Measurements from ENCODE around the gene CCL17.
A peak's percentile ranks its signal among the peaks of the same experiment; 100 is the strongest.

CCL17 gene

DNA sequence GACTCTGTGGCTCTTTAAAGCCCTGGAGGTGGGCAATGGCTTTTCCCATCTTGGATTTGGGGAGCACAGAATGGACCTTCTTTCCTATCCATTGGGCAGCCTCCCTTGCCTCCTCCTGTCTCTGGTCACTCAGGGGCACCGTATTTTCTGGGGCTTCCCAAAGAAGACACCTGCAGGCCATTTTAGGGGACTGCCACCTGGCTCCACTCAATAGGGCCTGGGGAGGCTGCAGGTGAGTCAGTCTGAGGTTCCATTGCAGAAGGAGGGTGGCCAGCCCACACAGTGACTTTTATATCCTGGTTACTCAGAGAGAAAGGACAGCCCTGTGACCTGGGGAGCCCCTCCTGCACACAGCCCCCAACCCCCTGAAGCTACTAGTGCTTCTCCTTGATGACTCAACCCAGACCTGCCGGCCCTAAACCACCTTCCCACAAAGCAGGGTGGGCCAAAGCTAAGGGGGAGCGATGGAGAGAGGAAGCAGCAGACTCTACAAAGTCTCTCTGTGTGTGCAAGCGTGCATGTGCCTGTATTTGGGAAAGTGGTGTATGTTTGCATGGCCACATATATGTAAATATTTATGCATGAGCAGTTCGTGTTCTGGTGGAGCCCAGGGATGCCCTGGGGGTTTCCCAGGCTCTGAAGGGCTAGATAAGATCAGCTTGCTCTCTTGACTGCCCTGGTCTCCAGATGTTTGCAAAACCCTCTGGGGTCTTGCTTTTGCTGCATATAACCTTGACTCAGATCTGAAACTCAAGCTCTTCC lies 27.3 kb upstream of the CCL17 start:
- DNase-seq (ENCODE audit: low read depth, low spot score) = no peak

DNA sequence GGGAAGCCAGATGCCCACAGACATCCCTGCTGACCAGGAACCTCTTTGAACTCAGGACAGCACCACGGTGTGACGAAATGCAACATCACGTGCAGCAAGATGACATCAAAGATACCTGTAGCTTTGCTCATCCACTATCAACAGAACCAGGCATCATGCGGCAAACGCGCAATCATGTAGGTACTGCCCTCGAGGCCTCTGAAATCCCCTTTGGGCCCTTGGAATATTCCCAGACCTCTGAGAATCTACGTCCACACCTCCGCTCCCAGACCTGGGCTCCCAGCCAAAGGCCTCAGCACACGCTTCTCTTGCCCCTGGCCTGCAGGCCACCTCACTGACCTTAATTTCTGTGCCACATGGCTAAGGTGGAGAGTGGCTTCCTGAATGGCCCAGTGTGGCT lies 25.0 kb upstream of the CCL17 start:
- no peak for DNase-seq (ENCODE audit: low read depth, low spot score)

DNA sequence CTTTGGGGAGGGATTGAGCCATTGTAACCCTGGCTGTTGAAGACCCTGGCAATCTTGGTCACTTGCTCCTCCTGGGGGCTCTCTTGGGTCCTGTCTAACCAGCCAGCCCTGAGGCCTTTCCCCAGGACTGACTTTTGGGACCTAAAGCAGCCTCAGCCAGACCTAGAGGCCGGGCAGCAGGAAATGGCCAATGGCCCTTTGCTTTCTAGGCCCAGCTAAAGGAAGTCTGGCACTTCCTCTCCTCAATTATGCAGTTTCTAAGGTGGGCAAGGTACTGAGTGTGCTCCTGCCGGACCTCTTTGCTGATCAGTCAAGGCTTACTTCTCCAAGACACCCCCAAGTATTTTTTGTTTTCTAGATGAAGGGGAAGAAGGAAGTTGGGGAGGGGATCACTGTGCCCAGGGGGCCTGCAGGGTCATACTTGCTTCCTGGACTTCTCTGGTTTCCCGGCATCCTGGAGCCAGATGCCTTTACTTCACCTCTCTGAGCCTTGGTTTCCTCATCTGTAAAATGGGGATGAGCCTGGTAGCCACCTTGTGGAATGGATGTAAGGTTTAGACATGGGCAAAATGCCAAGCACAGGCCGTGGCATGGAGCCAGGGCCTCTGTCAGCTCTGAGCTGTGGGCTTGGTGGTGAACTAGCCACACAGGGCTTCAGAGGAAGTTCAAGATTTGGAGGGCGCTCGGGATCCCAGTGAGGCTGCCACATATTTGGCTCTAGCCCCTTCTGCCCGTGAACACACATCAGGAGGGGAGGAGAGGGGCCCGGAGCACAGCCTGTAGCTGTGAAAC lies 23.7 kb upstream of the CCL17 start:
- DNase-seq (ENCODE audit: low read depth, low spot score) = no peak

DNA sequence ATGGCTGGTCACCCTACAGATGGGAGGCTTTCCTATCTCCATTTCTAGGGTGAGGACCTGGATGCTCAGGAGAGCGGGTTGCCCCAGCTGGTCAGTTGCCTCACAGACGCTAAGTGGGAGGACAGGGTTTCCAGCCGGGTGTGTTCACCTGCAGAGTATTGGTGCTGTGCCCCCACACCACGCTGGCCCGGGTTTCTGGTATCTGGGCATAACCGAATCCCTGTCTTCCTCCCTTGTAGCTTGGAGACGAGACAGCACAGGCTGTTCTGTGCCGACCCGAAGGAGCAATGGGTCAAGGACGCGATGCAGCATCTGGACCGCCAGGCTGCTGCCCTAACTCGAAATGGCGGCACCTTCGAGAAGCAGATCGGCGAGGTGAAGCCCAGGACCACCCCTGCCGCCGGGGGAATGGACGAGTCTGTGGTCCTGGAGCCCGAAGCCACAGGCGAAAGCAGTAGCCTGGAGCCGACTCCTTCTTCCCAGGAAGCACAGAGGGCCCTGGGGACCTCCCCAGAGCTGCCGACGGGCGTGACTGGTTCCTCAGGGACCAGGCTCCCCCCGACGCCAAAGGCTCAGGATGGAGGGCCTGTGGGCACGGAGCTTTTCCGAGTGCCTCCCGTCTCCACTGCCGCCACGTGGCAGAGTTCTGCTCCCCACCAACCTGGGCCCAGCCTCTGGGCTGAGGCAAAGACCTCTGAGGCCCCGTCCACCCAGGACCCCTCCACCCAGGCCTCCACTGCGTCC lies 22.6 kb upstream of the CCL17 start:
- no peak for DNase-seq (ENCODE audit: low read depth, low spot score)

DNA sequence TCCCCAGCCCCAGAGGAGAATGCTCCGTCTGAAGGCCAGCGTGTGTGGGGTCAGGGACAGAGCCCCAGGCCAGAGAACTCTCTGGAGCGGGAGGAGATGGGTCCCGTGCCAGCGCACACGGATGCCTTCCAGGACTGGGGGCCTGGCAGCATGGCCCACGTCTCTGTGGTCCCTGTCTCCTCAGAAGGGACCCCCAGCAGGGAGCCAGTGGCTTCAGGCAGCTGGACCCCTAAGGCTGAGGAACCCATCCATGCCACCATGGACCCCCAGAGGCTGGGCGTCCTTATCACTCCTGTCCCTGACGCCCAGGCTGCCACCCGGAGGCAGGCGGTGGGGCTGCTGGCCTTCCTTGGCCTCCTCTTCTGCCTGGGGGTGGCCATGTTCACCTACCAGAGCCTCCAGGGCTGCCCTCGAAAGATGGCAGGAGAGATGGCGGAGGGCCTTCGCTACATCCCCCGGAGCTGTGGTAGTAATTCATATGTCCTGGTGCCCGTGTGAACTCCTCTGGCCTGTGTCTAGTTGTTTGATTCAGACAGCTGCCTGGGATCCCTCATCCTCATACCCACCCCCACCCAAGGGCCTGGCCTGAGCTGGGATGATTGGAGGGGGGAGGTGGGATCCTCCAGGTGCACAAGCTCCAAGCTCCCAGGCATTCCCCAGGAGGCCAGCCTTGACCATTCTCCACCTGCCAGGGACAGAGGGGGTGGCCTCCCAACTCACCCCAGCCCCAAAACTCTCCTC lies 21.9 kb upstream of the CCL17 start:
- DNase-seq (ENCODE audit: low read depth, low spot score) = no peak

- no peak for DNase-seq (ENCODE audit: low read depth, low spot score)
These were observed 21.0 kb upstream of the CCL17 start for GRCh38 chr16:57383276-57384247.

DNA sequence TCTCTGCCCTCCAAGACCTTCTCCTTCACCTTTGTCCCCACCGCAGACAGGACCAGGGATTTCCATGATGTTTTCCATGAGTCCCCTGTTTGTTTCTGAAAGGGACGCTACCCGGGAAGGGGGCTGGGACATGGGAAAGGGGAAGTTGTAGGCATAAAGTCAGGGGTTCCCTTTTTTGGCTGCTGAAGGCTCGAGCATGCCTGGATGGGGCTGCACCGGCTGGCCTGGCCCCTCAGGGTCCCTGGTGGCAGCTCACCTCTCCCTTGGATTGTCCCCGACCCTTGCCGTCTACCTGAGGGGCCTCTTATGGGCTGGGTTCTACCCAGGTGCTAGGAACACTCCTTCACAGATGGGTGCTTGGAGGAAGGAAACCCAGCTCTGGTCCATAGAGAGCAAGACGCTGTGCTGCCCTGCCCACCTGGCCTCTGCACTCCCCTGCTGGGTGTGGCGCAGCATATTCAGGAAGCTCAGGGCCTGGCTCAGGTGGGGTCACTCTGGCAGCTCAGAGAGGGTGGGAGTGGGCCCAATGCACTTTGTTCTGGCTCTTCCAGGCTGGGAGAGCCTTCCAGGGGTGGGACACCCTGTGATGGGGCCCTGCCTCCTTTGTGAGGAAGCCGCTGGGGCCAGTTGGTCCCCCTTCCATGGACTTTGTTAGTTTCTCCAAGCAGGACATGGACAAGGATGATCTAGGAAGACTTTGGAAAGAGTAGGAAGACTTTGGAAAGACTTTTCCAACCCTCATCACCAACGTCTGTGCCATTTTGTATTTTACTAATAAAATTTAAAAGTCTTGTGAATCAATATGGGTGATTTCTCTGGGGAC lies 20.1 kb upstream of the CCL17 start:
- DNase-seq (ENCODE audit: low read depth, low spot score) = no peak

DNA sequence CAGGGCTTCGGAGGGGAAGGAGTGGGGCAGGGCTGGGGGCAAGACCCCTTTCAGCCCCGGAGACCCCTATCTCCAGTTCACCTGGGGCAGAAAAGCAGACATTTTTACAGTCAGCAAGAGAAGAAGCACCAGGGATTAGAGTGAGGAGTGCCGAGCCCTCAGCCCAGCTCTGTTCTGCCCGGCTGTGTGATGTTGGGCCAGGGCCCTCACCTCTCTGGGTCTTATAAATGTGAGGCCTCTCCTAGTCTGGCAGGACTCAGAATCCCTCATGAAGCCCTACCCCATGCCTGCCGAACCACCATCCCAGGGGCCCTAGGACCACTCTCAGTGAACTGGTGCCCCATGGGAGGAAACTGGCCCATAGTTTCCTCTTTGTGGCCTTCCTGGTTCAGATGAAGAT lies 19.5 kb upstream of the CCL17 start:
- DNase-seq (ENCODE audit: low read depth, low spot score) = no peak

DNA sequence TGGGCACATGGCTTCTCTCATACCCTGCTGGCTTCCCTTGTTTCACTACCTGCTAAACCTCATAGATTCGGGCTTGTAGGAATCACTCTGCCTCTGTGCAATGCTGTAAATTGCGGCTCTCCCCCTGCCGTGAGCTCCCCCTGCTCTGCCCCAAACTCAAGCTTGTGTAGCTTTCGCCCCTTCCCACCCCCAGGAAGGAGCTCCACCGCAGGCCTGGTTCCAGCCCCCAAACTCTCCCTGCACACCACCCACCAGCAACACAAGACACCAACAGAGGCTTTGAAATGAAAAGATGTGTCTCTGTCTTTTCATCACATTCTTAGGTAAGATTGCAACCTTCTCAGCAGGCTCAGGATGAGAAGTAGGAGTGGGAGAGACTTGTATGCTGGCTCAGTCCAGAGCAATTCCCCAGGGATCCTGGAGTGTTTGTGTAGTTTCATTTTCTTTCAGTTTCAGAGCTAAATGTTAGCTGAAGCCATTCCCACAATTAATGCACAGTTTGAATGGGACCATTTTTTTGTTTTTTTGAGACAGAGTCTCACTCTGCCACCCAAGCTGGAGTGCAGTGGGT lies 18.1 kb upstream of the CCL17 start:
- DNase-seq (ENCODE audit: low read depth, low spot score) = peak; percentile 86

- DNase-seq (ENCODE audit: low read depth, low spot score) = no peak
These were observed 16.8 kb upstream of the CCL17 start for GRCh38 chr16:57387598-57388354.

GRCh38 chr16:57388359-57389086 lies 16.0 kb upstream of the CCL17 start:
- DNase-seq (ENCODE audit: low read depth, low spot score) = no peak

DNA sequence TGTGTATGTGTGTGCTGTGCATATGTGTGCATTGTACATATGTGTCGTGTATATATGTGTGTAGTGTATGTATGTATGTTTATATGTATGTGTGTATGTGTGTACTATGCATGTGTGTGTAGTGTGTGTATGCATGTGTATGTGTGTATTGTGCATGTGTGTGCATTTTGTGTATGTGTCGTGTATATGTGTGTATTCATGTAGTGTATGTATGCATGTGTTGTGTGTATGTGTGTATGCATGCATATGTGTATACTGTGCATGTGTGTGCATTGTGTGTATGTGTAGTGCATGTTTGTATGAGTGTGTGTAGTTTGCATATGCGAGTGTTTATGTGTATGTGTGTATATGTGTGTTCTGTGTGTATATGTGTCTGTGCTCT lies 15.5 kb upstream of the CCL17 start:
- no peak for DNase-seq (ENCODE audit: low read depth, low spot score)

GRCh38 chr16:57390636-57391295 lies 13.8 kb upstream of the CCL17 start:
- DNase-seq (ENCODE audit: low read depth, low spot score) = no peak

DNA sequence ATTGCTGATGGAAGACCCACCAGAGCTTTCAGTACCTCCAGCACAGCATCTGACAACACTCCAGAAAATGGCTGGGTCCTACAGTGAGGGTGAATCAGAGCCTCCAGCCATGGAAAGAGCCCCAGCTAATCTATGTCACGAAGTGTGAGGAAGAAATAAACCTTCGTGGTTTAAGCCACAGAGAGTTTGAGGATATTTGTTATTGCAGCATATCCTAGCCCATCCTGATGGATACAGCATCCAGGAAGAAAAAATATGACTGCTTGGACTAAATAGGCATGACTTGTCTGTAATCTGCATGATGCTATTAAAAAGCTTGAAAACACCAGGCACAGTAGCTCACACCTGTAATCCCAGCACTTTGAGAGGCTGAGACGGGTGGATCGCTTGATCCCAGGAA lies 13.3 kb upstream of the CCL17 start:
- no peak for DNase-seq (ENCODE audit: low read depth, low spot score)

DNA sequence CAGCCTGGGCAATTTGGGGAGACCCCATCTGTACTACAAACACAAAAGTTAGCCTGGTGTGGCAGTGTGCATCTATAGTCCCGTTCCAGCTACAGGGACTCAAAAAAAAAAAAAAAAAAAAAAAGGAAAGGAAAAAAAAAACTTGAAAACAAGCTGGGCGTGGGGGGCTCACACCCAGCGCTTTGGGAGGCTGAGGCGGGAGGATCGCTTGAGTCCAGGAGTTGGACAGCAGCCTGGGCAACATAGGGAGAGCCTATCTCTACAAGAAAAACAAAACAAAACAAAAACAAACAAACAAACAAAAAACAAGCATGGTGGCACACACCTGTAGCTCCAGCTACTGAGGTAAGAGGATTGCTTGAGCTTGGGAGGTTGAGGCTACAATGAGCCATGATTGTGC lies 12.9 kb upstream of the CCL17 start:
- DNase-seq (ENCODE audit: low read depth, low spot score) = no peak

GRCh38 chr16:57392694-57393093 lies 11.9 kb upstream of the CCL17 start:
- no peak for DNase-seq (ENCODE audit: low read depth, low spot score)

DNA sequence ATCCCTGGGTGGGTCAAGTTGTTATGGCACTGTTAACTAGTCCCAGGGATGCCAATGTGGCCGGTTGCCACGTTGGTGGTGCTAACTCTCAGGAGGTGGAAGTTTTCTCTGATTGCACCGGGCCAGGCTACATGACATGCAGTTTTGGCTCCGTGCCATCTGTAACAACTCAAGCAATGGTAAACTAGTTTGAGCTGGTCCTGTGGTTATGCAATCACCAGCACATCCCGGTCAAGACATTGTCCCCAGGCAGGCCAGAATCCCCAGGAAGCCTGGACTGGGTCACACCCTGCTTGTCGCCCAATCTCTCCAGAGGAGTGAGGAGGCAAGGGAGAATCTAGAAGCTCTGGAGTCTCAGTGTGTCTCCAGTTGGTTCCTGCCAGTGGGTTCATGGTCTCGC lies 10.1 kb upstream of the CCL17 start:
- DNase-seq (ENCODE audit: low read depth, low spot score) = no peak

Data from smooth muscle cell of the brain vasculature (primary cell).